ENCODE data around the gene UVRAG.
"Not testable (repeated sequence)": the region's sequence is repeated elsewhere in the genome, so short reads cannot be mapped to it uniquely, and the experiment has no call there.

DNA sequence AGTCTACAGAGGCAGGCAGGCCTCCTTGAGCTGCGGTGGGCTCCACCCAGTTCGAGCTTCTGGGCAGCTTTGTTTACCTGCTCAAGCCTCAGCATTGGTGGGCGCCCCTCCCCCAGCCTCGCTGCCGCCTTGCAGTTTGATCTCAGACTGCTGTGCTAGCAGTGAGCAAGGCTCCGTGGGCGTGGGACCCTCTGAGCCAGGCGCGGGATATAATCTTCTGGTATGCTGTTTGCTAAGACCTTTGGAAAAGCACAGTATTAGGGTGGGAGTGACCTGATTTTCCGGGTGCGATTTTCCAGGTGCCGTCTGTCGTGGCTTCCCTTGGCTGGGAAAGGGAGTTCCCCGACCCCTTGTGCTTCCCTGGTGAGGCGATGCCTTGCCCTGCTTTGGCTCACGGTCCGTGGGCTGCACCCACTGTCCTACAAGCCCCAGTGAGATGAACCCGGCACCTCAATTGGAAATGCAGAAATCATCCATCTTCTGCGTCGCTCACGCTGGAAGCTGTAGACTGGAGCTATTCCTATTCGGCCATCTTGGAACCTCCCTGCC is 164.5 kb downstream of the UVRAG start:
- TF ChIP-seq, protein P1, sequence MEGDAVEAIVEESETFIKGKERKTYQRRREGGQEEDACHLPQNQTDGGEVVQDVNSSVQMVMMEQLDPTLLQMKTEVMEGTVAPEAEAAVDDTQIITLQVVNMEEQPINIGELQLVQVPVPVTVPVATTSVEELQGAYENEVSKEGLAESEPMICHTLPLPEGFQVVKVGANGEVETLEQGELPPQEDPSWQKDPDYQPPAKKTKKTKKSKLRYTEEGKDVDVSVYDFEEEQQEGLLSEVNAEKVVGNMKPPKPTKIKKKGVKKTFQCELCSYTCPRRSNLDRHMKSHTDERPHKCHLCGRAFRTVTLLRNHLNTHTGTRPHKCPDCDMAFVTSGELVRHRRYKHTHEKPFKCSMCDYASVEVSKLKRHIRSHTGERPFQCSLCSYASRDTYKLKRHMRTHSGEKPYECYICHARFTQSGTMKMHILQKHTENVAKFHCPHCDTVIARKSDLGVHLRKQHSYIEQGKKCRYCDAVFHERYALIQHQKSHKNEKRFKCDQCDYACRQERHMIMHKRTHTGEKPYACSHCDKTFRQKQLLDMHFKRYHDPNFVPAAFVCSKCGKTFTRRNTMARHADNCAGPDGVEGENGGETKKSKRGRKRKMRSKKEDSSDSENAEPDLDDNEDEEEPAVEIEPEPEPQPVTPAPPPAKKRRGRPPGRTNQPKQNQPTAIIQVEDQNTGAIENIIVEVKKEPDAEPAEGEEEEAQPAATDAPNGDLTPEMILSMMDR (IDR thresholded peaks at IDR 0.05): not testable (repeated sequence)
- not testable (repeated sequence) for TF ChIP-seq POLR2AphosphoS5 (IDR thresholded peaks at IDR 0.05; ENCODE audit: insufficient read depth in 1 of 2, low read depth in 1 of 2); POLR2A (IDR thresholded peaks at IDR 0.05)
